ENCODE measurements around the gene CCDC51. TPM values are rescaled to one million over a fixed set of nuclear protein-coding genes. Genes with fewer than 3 reads are reported as not detected.

The CCDC51 gene
- polyA plus RNA-seq, 1 of the 3 experiments (the other 2 are of a cell fraction) = 24.2 TPM

DNA sequence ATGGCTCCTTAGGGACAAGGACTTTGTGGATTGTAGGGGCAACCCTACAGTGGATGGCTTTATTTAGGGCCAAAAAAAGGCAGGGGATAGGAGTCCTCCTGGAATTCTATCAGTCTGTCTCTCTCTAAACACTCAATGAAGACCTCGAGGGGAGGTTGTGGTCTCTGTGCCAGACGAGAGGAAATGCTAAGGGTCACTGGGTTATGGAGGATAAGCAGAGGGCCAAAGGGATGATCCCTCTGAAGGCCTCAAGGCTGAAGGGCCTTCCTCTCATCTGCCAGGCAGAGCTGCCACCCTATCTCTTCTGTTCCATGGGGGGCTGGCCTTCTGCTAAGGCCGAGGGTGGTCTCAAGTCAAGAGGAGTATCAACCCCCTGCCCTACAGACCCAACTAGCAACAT lies 37.0 kb downstream of the CCDC51 start (continued):
- TF ChIP-seq, protein P1, sequence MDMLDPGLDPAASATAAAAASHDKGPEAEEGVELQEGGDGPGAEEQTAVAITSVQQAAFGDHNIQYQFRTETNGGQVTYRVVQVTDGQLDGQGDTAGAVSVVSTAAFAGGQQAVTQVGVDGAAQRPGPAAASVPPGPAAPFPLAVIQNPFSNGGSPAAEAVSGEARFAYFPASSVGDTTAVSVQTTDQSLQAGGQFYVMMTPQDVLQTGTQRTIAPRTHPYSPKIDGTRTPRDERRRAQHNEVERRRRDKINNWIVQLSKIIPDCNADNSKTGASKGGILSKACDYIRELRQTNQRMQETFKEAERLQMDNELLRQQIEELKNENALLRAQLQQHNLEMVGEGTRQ (IDR thresholded peaks at IDR 0.05; ENCODE audit: borderline replicate concordance, low read depth, low read length) = no peak
- TF ChIP-seq SIN3A (IDR thresholded peaks at IDR 0.05; ENCODE audit: borderline replicate concordance, low read depth, low read length) = no peak

DNA sequence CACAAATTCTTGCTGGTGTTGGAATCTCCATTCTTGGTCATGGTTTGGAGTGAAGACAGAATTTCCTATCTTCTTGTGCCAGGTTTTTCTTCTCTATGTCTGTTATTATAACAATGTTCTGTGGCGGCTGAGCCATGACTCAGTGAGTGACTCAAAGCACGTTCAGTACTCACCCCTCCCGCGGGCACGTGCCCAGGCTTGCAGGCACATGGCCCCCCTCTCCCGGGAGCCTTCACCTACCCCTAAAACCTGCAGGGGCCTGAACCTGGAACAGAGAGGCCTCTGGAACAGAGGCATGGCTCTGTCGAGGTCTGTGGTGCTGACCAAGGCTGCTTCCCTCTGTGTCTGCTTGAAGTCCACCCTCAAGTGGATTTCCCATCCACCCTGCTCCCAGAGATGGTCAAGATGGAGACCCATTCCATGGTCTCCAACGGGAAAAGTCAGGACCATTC lies 37.6 kb downstream of the CCDC51 start:
- Histone ChIP-seq H3K4me2 (peak overlapping the region; percentile 35; the same call in 1 of the 2 replicates), H3K27me3 (ENCODE audit: insufficient read depth) (no peaks in the 10 kb centered on the region), H4K20me1 (ENCODE audit: insufficient read depth) (no peaks in the 10 kb centered on the region), H3K79me2 (ENCODE audit: insufficient read depth) (no peaks in the 10 kb centered on the region), H3F3A (replicated peaks; ENCODE audit: insufficient read depth) (peaks cover 12% of the 10 kb centered on the region), H3K9ac (no peak overlapping the region), H3K9me2 (no peaks in the 10 kb centered on the region), H3K4me3 (ENCODE audit: low read depth in 2 of 2, low read length in 1 of 2) (no peak overlapping the region), H2AFZ (ENCODE audit: low read depth) (no peak overlapping the region), H3K9me3 (no peaks in the 10 kb centered on the region), H3K36me3 (replicated peaks in 1 of 2; ENCODE audit: control insufficient read depth in 1 of 2, insufficient read depth in 2 of 2, low read length in 1 of 2) (peaks cover 0 to 17% of the 10 kb centered on the region in 2 experiments), H3K27ac (ENCODE audit: low read depth in 2 of 2, low read length in 1 of 2) (peak overlapping the region in 1 of 2 experiments; percentile 65; a peak in 3 of 4 replicates), H3K4me1 (ENCODE audit: control insufficient read depth in 1 of 2, insufficient read depth in 2 of 2, low read depth in 1 of 2, low read length in 1 of 2) (peaks cover 6 to 23% of the 10 kb centered on the region in 2 experiments; a peak in 2 of 4 replicates)
- ChIA-PET CTCF (interaction anchor here (0.9 to 15.6 kb wide), 8 partner anchors 12 to 129 kb away, joined by 3 to 399 read pairs (median 12); partner anchors contain the start of genes FBXW12 and PLXNB1), POLR2A (interaction anchor here (2.0 kb wide), 1 partner anchor 34 kb away, joined by 8 read pairs; no protein-coding TSS in a partner anchor)
- 19% methylated on average over 8 of the region's 8 CpGs for WGBS (ENCODE audit: low lambda C conversion rate)
- peak; percentile 18 for DNase-seq
- TF ChIP-seq, protein P2, sequence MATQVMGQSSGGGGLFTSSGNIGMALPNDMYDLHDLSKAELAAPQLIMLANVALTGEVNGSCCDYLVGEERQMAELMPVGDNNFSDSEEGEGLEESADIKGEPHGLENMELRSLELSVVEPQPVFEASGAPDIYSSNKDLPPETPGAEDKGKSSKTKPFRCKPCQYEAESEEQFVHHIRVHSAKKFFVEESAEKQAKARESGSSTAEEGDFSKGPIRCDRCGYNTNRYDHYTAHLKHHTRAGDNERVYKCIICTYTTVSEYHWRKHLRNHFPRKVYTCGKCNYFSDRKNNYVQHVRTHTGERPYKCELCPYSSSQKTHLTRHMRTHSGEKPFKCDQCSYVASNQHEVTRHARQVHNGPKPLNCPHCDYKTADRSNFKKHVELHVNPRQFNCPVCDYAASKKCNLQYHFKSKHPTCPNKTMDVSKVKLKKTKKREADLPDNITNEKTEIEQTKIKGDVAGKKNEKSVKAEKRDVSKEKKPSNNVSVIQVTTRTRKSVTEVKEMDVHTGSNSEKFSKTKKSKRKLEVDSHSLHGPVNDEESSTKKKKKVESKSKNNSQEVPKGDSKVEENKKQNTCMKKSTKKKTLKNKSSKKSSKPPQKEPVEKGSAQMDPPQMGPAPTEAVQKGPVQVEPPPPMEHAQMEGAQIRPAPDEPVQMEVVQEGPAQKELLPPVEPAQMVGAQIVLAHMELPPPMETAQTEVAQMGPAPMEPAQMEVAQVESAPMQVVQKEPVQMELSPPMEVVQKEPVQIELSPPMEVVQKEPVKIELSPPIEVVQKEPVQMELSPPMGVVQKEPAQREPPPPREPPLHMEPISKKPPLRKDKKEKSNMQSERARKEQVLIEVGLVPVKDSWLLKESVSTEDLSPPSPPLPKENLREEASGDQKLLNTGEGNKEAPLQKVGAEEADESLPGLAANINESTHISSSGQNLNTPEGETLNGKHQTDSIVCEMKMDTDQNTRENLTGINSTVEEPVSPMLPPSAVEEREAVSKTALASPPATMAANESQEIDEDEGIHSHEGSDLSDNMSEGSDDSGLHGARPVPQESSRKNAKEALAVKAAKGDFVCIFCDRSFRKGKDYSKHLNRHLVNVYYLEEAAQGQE (IDR thresholded peaks at IDR 0.05; ENCODE audit: low read depth, low read length) = 0 out of 2 replicates have a peak, but pooled peaks have one; percentile 10
- TF ChIP-seq, protein P3, sequence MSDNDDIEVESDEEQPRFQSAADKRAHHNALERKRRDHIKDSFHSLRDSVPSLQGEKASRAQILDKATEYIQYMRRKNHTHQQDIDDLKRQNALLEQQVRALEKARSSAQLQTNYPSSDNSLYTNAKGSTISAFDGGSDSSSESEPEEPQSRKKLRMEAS (IDR thresholded peaks at IDR 0.05; ENCODE audit: low read depth) = peak; percentile 97
- no peak for TF ChIP-seq MXI1 (IDR thresholded peaks at IDR 0.05; ENCODE audit: low read depth, low read length)
- no peak for TF ChIP-seq RFX5 (IDR thresholded peaks at IDR 0.05; ENCODE audit: low read length)
- no peak for TF ChIP-seq SIN3A (IDR thresholded peaks at IDR 0.05; ENCODE audit: borderline replicate concordance, low read depth, low read length)
- no peak for TF ChIP-seq NRF1 (IDR thresholded peaks at IDR 0.05; ENCODE audit: low read depth, low read length)
- TF ChIP-seq FOSL2 (IDR thresholded peaks at IDR 0.05; ENCODE audit: borderline replicate concordance, low read depth) = peak; percentile 97
- TF ChIP-seq, protein P4, sequence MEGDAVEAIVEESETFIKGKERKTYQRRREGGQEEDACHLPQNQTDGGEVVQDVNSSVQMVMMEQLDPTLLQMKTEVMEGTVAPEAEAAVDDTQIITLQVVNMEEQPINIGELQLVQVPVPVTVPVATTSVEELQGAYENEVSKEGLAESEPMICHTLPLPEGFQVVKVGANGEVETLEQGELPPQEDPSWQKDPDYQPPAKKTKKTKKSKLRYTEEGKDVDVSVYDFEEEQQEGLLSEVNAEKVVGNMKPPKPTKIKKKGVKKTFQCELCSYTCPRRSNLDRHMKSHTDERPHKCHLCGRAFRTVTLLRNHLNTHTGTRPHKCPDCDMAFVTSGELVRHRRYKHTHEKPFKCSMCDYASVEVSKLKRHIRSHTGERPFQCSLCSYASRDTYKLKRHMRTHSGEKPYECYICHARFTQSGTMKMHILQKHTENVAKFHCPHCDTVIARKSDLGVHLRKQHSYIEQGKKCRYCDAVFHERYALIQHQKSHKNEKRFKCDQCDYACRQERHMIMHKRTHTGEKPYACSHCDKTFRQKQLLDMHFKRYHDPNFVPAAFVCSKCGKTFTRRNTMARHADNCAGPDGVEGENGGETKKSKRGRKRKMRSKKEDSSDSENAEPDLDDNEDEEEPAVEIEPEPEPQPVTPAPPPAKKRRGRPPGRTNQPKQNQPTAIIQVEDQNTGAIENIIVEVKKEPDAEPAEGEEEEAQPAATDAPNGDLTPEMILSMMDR (IDR thresholded peaks at IDR 0.05) = no peak
- no peak for TF ChIP-seq EZH2phosphoT487 (IDR thresholded peaks at IDR 0.05; ENCODE audit: borderline replicate concordance, low read depth)
- no peak for TF ChIP-seq CHD2 (IDR thresholded peaks at IDR 0.05; ENCODE audit: low read length, partially characterized antibody)
- TF ChIP-seq, protein P5, sequence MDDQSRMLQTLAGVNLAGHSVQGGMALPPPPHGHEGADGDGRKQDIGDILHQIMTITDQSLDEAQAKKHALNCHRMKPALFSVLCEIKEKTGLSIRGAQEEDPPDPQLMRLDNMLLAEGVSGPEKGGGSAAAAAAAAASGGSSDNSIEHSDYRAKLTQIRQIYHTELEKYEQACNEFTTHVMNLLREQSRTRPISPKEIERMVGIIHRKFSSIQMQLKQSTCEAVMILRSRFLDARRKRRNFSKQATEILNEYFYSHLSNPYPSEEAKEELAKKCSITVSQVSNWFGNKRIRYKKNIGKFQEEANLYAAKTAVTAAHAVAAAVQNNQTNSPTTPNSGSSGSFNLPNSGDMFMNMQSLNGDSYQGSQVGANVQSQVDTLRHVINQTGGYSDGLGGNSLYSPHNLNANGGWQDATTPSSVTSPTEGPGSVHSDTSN (IDR thresholded peaks at IDR 0.05) = peak; percentile 51; the same call in 1 of the 2 replicates
- TF ChIP-seq RCOR1 (IDR thresholded peaks at IDR 0.05; ENCODE audit: low read length) = no peak
- TF ChIP-seq NFIC (IDR thresholded peaks at IDR 0.05; ENCODE audit: borderline replicate concordance) = peak; percentile 74
- TF ChIP-seq, protein P6, sequence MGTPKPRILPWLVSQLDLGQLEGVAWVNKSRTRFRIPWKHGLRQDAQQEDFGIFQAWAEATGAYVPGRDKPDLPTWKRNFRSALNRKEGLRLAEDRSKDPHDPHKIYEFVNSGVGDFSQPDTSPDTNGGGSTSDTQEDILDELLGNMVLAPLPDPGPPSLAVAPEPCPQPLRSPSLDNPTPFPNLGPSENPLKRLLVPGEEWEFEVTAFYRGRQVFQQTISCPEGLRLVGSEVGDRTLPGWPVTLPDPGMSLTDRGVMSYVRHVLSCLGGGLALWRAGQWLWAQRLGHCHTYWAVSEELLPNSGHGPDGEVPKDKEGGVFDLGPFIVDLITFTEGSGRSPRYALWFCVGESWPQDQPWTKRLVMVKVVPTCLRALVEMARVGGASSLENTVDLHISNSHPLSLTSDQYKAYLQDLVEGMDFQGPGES (IDR thresholded peaks at IDR 0.05; ENCODE audit: low read depth, low read length) = no peak
- TF ChIP-seq POLR2AphosphoS5 (IDR thresholded peaks at IDR 0.05; ENCODE audit: low read depth, low read length) = peak; percentile 28; the same call in 1 of the 2 replicates
- TF ChIP-seq, protein P1 (IDR thresholded peaks at IDR 0.05; ENCODE audit: borderline replicate concordance, low read depth, low read length) = no peak
- TF ChIP-seq RAD21 (IDR thresholded peaks at IDR 0.05; ENCODE audit: low read length) = no peak
- TF ChIP-seq ELF1 (IDR thresholded peaks at IDR 0.05) = no peak
- peak in 1 of 2 experiments; percentile 67; a peak in 2 of 4 replicates for TF ChIP-seq EP300 (IDR thresholded peaks at IDR 0.05; ENCODE audit: borderline replicate concordance in 1 of 2, low read depth in 1 of 2, low read length in 1 of 2)
- TF ChIP-seq RXRA (IDR thresholded peaks at IDR 0.05; ENCODE audit: borderline replicate concordance, low read depth) = no peak; the same call in 1 of the 2 replicates
